ENCODE measurements around the gene NMT1.
A peak's percentile ranks its signal among the peaks of the same experiment; 100 is the strongest.

Gene NMT1

DNA sequence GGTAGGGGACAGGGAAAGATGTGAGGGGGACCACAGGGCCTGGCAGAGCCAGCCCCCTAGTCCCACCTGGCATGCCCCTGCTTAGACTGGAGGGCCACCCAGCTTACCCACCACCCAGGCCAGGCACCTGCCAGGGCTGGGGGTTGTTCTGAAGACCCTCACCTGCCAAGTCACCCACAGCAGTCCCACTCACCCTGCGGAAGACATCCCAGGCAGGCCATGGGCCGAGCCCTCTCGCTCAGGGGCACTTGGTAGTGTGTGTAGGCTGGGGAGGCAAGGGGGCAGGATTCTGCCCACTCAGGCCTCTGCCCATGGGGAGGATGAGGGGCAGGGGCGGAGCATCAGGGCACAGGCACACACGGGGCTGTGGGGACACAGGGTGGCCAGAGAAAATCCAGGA is 67.2 kb downstream of the NMT1 start:
- POLR2A ChIA-PET: no interaction called here
- CTCF ChIA-PET: interaction anchor here (0.9 kb wide), 1 partner anchor 21 kb away, joined by 3 read pairs; no protein-coding TSS in a partner anchor
- WGBS (ENCODE audit: insufficient coverage): no CpG with 5 or more reads among the region's 5 CpGs
- no peak for DNase-seq
- Histone ChIP-seq H3K4me3 (ENCODE audit: control insufficient read depth in 1 of 7, extremely low read depth in 1 of 7, insufficient read depth in 4 of 7, low read depth in 2 of 7, low read length in 6 of 7) (no peak overlapping the region), H3K27me3 (replicated peaks in 2 of 5; ENCODE audit: control insufficient read depth in 4 of 5, insufficient read depth in 5 of 5, low read length in 4 of 5) (peaks cover 0 to 1% (median 0%) of the 10 kb centered on the region in 5 experiments), H3K36me3 (ENCODE audit: control insufficient read depth in 4 of 4, insufficient read depth in 4 of 4, low read length in 3 of 4) (no peaks in the 10 kb centered on the region), H3K27ac (ENCODE audit: insufficient read depth in 1 of 2, low read depth in 1 of 2, low read length in 2 of 2, poor library complexity in 1 of 2, severe bottlenecking in 2 of 2) (no peak overlapping the region), H3K4me1 (ENCODE audit: control extremely low read depth in 1 of 4, control insufficient read depth in 4 of 4, insufficient read depth in 4 of 4, low read length in 3 of 4) (peaks cover 0 to 28% (median 18%) of the 10 kb centered on the region in 4 experiments), H3K9me3 (ENCODE audit: control extremely low read depth in 1 of 5, control insufficient read depth in 4 of 5, insufficient read depth in 2 of 5, low read depth in 1 of 5, low read length in 4 of 5) (no peaks in the 10 kb centered on the region)

DNA sequence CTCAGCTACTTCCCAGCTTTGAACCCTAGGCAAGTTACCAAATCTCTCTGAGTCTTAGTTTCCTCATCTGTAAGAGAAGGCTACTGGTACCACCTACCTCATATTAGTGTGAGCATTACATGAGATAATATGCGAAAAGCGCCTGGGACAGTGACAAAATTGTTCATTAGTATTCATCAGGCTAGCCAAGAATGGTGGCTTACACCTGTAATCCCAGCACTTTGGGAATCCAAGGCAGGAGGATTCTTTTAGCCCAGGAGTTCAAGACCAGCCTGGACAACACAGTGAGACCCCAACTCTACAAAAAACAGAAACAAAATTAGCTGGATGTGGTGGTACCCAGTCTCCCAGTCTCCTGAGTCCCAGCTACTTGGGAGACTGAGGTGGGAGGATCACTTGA is 67.9 kb downstream of the NMT1 start:
- Histone ChIP-seq H3K4me3 (ENCODE audit: control insufficient read depth in 1 of 7, extremely low read depth in 1 of 7, insufficient read depth in 4 of 7, low read depth in 2 of 7, low read length in 6 of 7) (no peak overlapping the region), H3K27me3 (replicated peaks in 2 of 5; ENCODE audit: control insufficient read depth in 4 of 5, insufficient read depth in 5 of 5, low read length in 4 of 5) (peaks cover 0 to 1% (median 0%) of the 10 kb centered on the region in 5 experiments), H3K4me1 (ENCODE audit: control extremely low read depth in 1 of 4, control insufficient read depth in 4 of 4, insufficient read depth in 4 of 4, low read length in 3 of 4) (peaks cover 0 to 23% (median 15%) of the 10 kb centered on the region in 4 experiments), H3K27ac (ENCODE audit: insufficient read depth in 1 of 2, low read depth in 1 of 2, low read length in 2 of 2, poor library complexity in 1 of 2, severe bottlenecking in 2 of 2) (no peak overlapping the region), H3K36me3 (ENCODE audit: control insufficient read depth in 4 of 4, insufficient read depth in 4 of 4, low read length in 3 of 4) (no peaks in the 10 kb centered on the region), H3K9me3 (ENCODE audit: control extremely low read depth in 1 of 5, control insufficient read depth in 4 of 5, insufficient read depth in 2 of 5, low read depth in 1 of 5, low read length in 4 of 5) (no peaks in the 10 kb centered on the region)
- POLR2A ChIA-PET: no interaction called here
- CTCF ChIA-PET: interaction anchor here (0.8 to 2.4 kb wide), 4 partner anchors 10 to 61 kb away, joined by 3 to 8 read pairs (median 4); no protein-coding TSS in a partner anchor
- WGBS (ENCODE audit: insufficient coverage): no CpG with 5 or more reads among the region's 2 CpGs
- DNase-seq: no peak

DNA sequence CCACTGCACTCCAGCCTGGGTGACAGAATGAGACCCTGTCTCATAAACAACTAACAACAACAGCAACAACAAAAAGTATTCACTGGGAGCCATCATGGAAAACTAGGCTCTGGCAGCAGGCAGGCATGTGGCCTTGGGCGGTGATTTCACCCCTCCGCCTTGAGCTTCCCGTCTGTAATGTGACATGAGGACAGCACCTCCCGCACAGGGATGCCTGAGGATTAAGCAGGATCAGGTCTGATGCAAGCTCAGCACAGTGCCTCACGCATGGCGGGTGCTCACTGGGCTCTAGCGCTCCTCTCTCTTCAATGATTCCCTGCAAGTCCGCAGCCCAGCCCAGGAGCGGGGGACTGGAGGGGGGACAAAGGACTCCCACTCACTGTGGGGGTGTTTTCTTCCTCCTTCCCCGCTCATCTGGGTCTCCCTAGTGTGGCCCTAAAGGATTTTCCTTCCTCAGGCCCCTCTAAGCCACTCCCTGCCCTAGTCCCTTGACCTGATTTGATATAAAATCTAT is 68.4 kb downstream of the NMT1 start:
- Histone ChIP-seq H3K9me3 (ENCODE audit: control extremely low read depth in 1 of 5, control insufficient read depth in 4 of 5, insufficient read depth in 2 of 5, low read depth in 1 of 5, low read length in 4 of 5) (no peaks in the 10 kb centered on the region), H3K36me3 (ENCODE audit: control insufficient read depth in 4 of 4, insufficient read depth in 4 of 4, low read length in 3 of 4) (no peaks in the 10 kb centered on the region), H3K27ac (ENCODE audit: insufficient read depth in 1 of 2, low read depth in 1 of 2, low read length in 2 of 2, poor library complexity in 1 of 2, severe bottlenecking in 2 of 2) (no peak overlapping the region), H3K27me3 (replicated peaks in 2 of 5; ENCODE audit: control insufficient read depth in 4 of 5, insufficient read depth in 5 of 5, low read length in 4 of 5) (peaks cover 0 to 1% (median 0%) of the 10 kb centered on the region in 5 experiments), H3K4me1 (ENCODE audit: control extremely low read depth in 1 of 4, control insufficient read depth in 4 of 4, insufficient read depth in 4 of 4, low read length in 3 of 4) (peaks cover 0 to 18% (median 15%) of the 10 kb centered on the region in 4 experiments), H3K4me3 (ENCODE audit: control insufficient read depth in 1 of 7, extremely low read depth in 1 of 7, insufficient read depth in 4 of 7, low read depth in 2 of 7, low read length in 6 of 7) (no peak overlapping the region)
- ChIA-PET POLR2A (no interaction called here), CTCF (interaction anchor here (0.8 to 2.4 kb wide), 7 partner anchors 10 to 62 kb away, joined by 3 to 8 read pairs (median 4); partner anchors contain the start of gene HEXIM1)
- 93% methylated on average over 4 of the region's 10 CpGs for WGBS (ENCODE audit: insufficient coverage)
- no peak for DNase-seq

DNA sequence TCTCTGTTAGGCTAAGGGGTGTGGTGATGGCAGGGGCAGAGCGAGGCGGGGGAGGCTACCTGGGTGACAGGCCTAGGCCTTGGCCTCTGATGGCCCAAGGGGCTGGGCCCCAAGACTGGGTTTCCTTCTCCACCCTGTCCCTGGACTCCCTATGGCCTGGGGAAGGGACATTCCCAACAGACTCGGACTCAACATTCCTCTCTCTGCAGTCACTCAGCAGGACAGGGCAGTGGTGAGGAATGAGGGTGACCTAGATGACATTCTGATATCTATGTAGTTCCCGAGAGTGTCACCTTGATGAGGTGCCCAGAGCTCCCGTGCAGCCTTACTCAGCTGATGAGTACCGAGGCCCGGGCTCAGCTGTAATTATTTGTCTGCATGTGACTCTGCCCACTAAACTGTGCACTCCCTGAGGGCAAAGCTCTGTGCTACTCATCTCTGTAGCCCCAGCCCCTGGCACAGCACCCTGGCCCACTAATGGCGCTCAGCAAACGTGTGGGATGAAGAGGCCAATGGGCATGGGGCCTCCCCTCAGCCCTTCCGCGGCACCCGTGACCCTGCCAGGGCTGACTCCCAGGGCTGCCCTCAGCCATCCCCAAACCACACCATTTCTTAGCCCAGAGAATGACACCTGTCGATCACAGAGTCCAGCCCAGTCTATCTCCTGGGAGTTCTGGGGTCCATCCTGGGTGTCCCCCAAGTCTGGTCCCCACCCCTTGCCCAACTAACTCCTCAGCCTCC is 69.0 kb downstream of the NMT1 start:
- Histone ChIP-seq H3K4me1 (ENCODE audit: control extremely low read depth in 1 of 4, control insufficient read depth in 4 of 4, insufficient read depth in 4 of 4, low read length in 3 of 4) (peaks cover 0 to 16% (median 15%) of the 10 kb centered on the region in 4 experiments), H3K36me3 (ENCODE audit: control insufficient read depth in 4 of 4, insufficient read depth in 4 of 4, low read length in 3 of 4) (no peaks in the 10 kb centered on the region), H3K27me3 (replicated peaks in 2 of 5; ENCODE audit: control insufficient read depth in 4 of 5, insufficient read depth in 5 of 5, low read length in 4 of 5) (peaks cover 0 to 1% (median 0%) of the 10 kb centered on the region in 5 experiments), H3K4me3 (ENCODE audit: control insufficient read depth in 1 of 7, extremely low read depth in 1 of 7, insufficient read depth in 4 of 7, low read depth in 2 of 7, low read length in 6 of 7) (no peak overlapping the region), H3K27ac (ENCODE audit: insufficient read depth in 1 of 2, low read depth in 1 of 2, low read length in 2 of 2, poor library complexity in 1 of 2, severe bottlenecking in 2 of 2) (no peak overlapping the region), H3K9me3 (ENCODE audit: control extremely low read depth in 1 of 5, control insufficient read depth in 4 of 5, insufficient read depth in 2 of 5, low read depth in 1 of 5, low read length in 4 of 5) (no peaks in the 10 kb centered on the region)
- POLR2A ChIA-PET: no interaction called here
- WGBS (ENCODE audit: insufficient coverage): 95% methylated on average over 9 of the region's 13 CpGs
- CTCF ChIA-PET: interaction anchor here (1.0 to 3.1 kb wide), 7 partner anchors 11 to 67 kb away, joined by 3 to 11 read pairs (median 5); partner anchors contain the start of gene HEXIM1
- no peak for DNase-seq

DNA sequence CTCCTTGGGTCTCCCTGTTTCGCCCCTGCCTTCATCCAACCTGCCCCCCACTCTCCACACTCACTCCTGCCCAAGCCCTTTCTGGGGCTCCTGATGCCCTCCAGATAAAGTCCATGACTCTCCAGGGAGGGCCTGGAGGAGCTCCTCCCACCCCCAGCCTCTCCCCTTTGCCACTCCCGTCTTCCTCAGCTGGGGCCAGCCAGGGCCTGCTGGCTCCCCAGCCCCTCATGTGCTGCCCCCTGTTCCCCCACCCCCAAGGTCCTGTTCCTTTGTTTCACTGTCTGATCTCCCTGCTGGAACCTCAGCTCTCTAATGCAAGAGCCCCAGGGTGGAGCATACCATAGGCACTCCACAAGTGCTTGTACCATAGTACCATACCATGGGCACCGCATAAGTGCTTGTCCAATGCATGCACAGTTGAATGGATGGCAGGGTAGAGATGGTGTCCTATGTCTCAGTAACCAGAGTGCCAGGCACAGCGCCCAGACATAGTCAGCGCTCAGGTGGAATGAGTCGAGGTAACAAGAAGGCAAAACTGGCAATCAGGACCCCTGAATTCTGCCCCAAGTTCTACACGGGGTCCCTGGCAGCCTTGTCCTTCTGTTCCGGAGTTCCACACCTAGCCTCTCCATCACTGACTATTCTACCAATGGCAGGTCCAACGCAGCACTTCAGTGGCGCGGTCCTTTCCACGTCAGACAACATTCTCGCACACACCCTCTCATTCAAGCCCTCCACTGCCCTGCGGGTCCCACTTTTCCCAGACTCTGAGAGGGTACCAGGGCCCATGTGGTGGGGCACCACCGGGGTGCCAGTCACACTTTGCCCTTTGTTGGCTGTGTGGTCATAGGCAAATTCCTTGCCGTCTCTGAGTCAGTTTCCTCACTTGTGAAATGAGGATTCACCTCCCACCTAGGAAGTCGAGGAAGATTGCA is 69.8 kb downstream of the NMT1 start:
- no peak overlapping the region for H3K4me3 ChIP-seq (ENCODE audit: control insufficient read depth in 1 of 7, extremely low read depth in 1 of 7, insufficient read depth in 4 of 7, low read depth in 2 of 7, low read length in 6 of 7)
- ChIA-PET POLR2A (interaction anchor here (1.0 kb wide), 1 partner anchor 18 kb away, joined by 3 read pairs; no protein-coding TSS in a partner anchor), CTCF (interaction anchor here (1.1 to 3.1 kb wide), 6 partner anchors 12 to 67 kb away, joined by 4 to 11 read pairs (median 7); partner anchors contain the start of genes HEXIM1 and HEXIM2)
- no peaks in the 10 kb centered on the region for H3K36me3 ChIP-seq (ENCODE audit: control insufficient read depth in 4 of 4, insufficient read depth in 4 of 4, low read length in 3 of 4)
- no peak for DNase-seq
- no peaks in the 10 kb centered on the region for H3K9me3 ChIP-seq (ENCODE audit: control extremely low read depth in 1 of 5, control insufficient read depth in 4 of 5, insufficient read depth in 2 of 5, low read depth in 1 of 5, low read length in 4 of 5)
- no peak overlapping the region for H3K27ac ChIP-seq (ENCODE audit: insufficient read depth in 1 of 2, low read depth in 1 of 2, low read length in 2 of 2, poor library complexity in 1 of 2, severe bottlenecking in 2 of 2)
- peaks cover 0 to 21% (median 20%) of the 10 kb centered on the region in 4 experiments for H3K4me1 ChIP-seq (ENCODE audit: control extremely low read depth in 1 of 4, control insufficient read depth in 4 of 4, insufficient read depth in 4 of 4, low read length in 3 of 4)
- peaks cover 0 to 1% (median 0%) of the 10 kb centered on the region in 5 experiments for H3K27me3 ChIP-seq (replicated peaks in 2 of 5; ENCODE audit: control insufficient read depth in 4 of 5, insufficient read depth in 5 of 5, low read length in 4 of 5)
- 93% methylated on average over 16 of the region's 17 CpGs for WGBS (ENCODE audit: insufficient coverage)

DNA sequence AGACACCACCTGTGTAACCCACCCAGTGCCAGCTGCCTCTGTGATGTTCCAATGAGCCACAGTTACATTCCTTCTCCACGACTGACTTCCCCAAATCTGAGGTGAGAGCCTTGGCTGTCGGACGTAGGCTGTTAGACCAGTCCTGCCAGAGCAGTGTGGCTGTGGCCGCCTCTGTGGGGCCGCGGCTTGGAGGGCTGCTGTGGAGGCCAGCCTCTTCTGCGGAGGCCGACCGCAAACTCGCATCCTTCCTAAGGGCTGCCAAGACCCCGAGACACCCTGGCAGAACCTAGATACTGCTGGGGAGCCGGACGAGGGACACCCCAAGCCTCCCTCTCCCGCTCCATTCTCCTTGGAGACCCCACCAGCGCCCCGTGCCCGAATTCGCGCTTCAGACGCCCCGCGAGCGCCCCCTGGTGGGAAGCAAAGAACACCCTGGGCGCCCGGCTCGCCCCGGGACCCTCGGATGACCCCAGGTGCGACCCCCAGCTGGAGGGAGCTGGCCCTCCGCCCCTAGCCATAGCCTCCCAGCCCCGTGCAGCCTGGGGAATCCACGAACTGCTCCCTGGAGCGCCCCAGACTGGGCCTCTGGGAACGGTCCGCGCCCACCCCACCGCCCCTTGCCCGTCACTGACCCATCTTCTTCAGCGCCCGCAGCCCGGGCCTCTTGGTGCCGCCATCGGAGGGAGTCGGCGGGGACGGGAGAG is 70.7 kb downstream of the NMT1 start:
- WGBS (ENCODE audit: insufficient coverage): 12% methylated on average over 38 of the region's 46 CpGs
- Histone ChIP-seq H3K36me3 (ENCODE audit: control insufficient read depth in 4 of 4, insufficient read depth in 4 of 4, low read length in 3 of 4) (no peaks in the 10 kb centered on the region), H3K4me3 (ENCODE audit: control insufficient read depth in 1 of 7, extremely low read depth in 1 of 7, insufficient read depth in 4 of 7, low read depth in 2 of 7, low read length in 6 of 7) (peak overlapping the region; percentile 27 to 85 (median 71)), H3K4me1 (ENCODE audit: control extremely low read depth in 1 of 4, control insufficient read depth in 4 of 4, insufficient read depth in 4 of 4, low read length in 3 of 4) (peaks cover 0 to 28% (median 28%) of the 10 kb centered on the region in 4 experiments), H3K27ac (ENCODE audit: insufficient read depth in 1 of 2, low read depth in 1 of 2, low read length in 2 of 2, poor library complexity in 1 of 2, severe bottlenecking in 2 of 2) (no peak overlapping the region), H3K9me3 (ENCODE audit: control extremely low read depth in 1 of 5, control insufficient read depth in 4 of 5, insufficient read depth in 2 of 5, low read depth in 1 of 5, low read length in 4 of 5) (no peaks in the 10 kb centered on the region), H3K27me3 (replicated peaks in 2 of 5; ENCODE audit: control insufficient read depth in 4 of 5, insufficient read depth in 5 of 5, low read length in 4 of 5) (peaks cover 0 to 1% (median 0%) of the 10 kb centered on the region in 5 experiments)
- CTCF ChIA-PET: interaction anchor here (0.6 to 3.1 kb wide), 6 partner anchors 15 to 66 kb away, joined by 3 to 11 read pairs (median 4); partner anchors contain the start of gene HEXIM2
- peak in 2 of 3 donors; percentile 42 to 58 for DNase-seq
- POLR2A ChIA-PET: interaction anchor here (1.0 to 1.6 kb wide), 2 partner anchors 16 to 17 kb away, joined by 3 to 4 read pairs; partner anchors contain the start of gene HEXIM1

Data from common myeloid progenitor, CD34-positive (primary cell).